OCI-LY1 (cell line): ENCODE results near the gene TSPAN8.

Experiments used
- EZH2 ChIP-seq: fragments of 200-600 bp; sonication (generic), shearing (Covaris generic); IDR thresholded peaks from 2 replicates; pipeline ENCODE4 v1.8.0; 2017; ENCODE audit warnings: borderline replicate concordance, mixed run types, mild to moderate bottlenecking, antibody characterized with exemption, low read length, moderate library complexity, mixed read lengths
- TF ChIP-seq, protein P1 (sequence below): fragments of 200-600 bp; sonication (generic), shearing (Covaris generic); IDR thresholded peaks from 2 replicates; pipeline ENCODE4 v1.5.1; 2017; ENCODE audit warnings: mild to moderate bottlenecking, antibody characterized with exemption, low read length, moderate library complexity, mixed read lengths

DNA sequence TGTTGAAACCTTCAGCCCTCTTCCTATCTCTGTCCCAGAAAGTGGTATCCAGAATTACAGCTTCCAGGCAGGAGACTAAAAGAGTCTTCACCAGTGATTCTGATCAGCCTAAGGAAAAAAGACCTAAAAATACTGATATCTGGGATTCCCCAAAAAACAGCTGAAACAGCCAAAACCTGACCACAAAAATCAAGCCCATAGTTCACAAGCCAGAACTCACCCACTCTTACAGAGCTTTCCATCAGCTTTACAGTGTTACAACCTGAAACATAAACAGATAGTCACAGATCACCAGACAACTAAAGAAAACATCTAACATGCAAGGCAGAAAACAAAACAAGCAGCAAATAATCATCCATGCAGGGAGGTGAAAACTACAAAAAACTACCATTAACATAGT lies 26.0 kb upstream of the TSPAN8 start:
- TF ChIP-seq, protein P1, sequence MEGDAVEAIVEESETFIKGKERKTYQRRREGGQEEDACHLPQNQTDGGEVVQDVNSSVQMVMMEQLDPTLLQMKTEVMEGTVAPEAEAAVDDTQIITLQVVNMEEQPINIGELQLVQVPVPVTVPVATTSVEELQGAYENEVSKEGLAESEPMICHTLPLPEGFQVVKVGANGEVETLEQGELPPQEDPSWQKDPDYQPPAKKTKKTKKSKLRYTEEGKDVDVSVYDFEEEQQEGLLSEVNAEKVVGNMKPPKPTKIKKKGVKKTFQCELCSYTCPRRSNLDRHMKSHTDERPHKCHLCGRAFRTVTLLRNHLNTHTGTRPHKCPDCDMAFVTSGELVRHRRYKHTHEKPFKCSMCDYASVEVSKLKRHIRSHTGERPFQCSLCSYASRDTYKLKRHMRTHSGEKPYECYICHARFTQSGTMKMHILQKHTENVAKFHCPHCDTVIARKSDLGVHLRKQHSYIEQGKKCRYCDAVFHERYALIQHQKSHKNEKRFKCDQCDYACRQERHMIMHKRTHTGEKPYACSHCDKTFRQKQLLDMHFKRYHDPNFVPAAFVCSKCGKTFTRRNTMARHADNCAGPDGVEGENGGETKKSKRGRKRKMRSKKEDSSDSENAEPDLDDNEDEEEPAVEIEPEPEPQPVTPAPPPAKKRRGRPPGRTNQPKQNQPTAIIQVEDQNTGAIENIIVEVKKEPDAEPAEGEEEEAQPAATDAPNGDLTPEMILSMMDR = no peak
- no peak for TF ChIP-seq EZH2
